ENCODE data around the gene AMZ1. TPM values are rescaled to one million over a fixed set of nuclear protein-coding genes. Genes with fewer than 3 reads are reported as not detected.

The AMZ1 gene, protein sequence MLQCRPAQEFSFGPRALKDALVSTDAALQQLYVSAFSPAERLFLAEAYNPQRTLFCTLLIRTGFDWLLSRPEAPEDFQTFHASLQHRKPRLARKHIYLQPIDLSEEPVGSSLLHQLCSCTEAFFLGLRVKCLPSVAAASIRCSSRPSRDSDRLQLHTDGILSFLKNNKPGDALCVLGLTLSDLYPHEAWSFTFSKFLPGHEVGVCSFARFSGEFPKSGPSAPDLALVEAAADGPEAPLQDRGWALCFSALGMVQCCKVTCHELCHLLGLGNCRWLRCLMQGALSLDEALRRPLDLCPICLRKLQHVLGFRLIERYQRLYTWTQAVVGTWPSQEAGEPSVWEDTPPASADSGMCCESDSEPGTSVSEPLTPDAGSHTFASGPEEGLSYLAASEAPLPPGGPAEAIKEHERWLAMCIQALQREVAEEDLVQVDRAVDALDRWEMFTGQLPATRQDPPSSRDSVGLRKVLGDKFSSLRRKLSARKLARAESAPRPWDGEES
- 0.03 to 0.06 TPM (median 0.03 TPM) in 3 of 5 replicates, not detected in the others for total RNA-seq (2022; extraction: Qiagen RNA extraction)

DNA sequence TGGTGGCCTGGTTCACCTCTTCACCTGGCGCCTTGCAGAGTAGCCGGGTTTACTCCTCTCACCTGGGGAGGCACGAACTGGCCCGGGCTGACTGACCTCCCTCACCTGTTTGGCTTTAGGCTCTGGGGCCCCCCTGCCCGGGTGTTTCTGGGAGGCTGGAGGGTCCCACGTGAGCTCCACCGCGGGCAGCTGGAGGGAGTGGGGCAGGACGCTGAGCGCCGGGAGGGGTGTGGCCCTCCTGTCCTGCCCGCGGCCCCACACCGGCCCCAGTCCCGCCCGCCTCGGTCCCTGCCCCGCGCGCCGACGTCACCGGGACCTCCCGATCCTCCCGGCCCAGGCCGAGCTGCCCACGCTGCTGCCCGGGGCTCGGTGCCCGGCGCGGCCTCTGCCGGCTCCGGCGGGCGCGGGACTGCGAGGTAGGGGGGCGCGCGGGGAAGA is at the start of gene AMZ1:
AMZ1 (plus strand) TSS at position 322 of the 438 bp plus-strand sequence. CDS start 12,250 bp downstream, outside the sequence.

Other genes starting within 250 kb of the AMZ1 start
- gene GRIFIN, start 211.8 kb upstream of the AMZ1 start, total RNA-seq (2022; extraction: Qiagen RNA extraction): not detected in 5 replicates
- 12.9 to 19.4 TPM (median 18.7 TPM) in 5 replicates for gene LFNG, start 168.4 kb upstream of the AMZ1 start, total RNA-seq (2022; extraction: Qiagen RNA extraction)
- gene BRAT1, start 132.7 kb upstream of the AMZ1 start, total RNA-seq (2022; extraction: Qiagen RNA extraction): 25.6 to 34.5 TPM (median 33.5 TPM) in 5 replicates
- 10.8 to 12.2 TPM (median 11.1 TPM) in 5 replicates for gene IQCE, start 129.2 kb upstream of the AMZ1 start, total RNA-seq (2022; extraction: Qiagen RNA extraction)
- 45.2 to 51.0 TPM (median 47.4 TPM) in 5 replicates for gene TTYH3, start 56.2 kb upstream of the AMZ1 start, total RNA-seq (2022; extraction: Qiagen RNA extraction)
- gene GNA12, start 156.1 kb downstream of the AMZ1 start, total RNA-seq (2022; extraction: Qiagen RNA extraction): 38.0 to 43.2 TPM (median 41.8 TPM) in 5 replicates